GM18526 (cell line): Measurements from ENCODE around the gene LEF1.

Experiments used
- POLR2A ChIP-seq: IDR thresholded peaks from 3 replicates; pipeline ENCODE4 v1.6.1; 2011; ENCODE audit not compliant: insufficient read length; ENCODE audit errors: extremely low read depth

Gene LEF1

DNA sequence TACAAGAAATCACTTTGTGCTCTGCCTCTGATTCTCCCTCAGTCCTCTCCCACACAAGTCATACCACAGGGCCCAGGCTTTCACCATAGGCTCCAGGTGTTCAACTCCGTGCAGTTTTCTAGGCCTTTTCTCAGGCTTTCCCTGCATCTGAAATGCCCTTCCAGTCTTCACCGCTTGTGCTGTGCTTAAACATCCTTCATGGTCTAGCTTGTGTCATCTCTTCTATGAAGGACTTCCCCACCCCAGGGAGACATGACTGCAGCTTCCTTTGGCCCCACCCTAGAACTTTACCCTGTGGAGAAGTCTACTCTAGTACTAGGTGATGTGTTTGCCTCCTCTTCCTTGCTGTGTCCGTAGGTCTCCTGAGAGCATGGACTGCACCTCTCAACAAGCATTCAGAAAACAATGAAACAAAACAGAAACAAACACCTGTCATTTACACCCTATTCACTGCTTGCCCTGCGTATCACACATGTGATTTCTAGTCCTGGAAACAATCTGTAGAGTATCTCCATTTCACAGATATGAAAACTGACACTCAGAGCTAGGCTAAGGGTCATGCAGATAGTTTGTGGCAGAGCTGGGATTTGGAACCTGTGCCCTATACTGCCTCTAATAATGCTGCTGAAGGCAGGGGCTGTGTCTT lies 22.7 kb upstream of the LEF1 start:
- TF ChIP-seq POLR2A, result no peak

DNA sequence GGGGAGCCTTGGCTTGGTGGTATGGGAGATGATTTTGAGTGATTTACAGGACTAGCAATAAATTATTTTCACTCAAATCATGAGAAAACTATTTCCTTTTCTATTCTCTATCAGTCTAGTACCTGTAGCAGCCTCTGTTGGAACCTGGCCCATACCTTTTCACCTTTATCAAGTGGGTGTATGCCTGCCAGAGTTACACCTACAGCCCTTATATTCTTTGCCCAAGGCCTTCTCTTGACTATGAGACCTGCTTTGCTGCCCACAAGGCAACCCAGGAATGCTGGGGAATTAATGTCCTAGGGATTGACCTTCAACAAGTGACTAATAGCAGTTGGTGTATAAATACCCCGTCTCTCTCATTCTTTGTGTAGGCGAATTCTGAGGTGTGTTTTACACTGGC lies 20.0 kb upstream of the LEF1 start:
- no peak for TF ChIP-seq POLR2A

DNA sequence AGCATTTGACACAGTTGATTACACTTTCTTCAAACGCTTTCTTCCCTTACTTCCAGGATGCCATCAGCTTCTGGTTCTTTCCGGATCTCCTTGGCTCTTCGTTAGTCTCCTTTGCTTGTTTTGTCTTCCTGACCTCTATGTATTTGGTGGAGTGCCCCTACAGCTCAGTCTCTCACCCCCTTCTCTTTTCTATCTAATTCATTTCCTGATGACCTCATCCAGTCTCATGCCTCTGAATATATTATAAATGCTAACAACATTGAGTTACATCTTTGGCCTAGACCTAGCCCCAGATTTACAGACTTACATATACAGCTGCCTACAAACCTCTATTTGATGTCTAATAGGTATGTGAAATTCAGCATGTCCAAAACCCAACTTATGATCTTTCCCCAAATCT lies 16.5 kb upstream of the LEF1 start:
- TF ChIP-seq POLR2A, result no peak

DNA sequence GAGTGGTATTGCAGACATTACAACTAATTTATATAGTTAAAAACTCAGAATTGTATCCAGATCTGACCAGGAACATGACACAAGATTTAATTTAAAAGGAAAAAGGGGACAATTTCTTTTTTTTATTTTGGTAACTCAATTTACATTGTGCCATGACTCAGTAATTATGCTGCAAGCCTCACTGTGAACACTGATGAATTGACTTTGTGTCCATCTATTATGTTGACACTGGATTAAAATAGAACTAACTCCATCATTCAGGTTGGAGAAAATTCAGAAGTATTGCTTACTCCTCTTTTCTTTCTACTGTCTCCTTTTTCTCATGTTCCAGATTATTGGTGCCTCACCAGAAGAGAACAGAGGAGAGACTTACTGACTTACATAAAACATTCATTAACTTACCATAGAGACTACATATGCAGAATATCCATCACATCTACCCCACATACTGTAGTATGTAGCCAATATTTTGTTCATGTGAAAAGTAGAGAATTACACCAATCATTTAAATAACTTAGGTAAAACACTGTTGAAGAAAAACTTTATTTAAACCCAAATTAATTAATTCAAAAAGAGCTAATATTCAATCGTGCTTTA lies 15.8 kb upstream of the LEF1 start:
- TF ChIP-seq POLR2A, result no peak

DNA sequence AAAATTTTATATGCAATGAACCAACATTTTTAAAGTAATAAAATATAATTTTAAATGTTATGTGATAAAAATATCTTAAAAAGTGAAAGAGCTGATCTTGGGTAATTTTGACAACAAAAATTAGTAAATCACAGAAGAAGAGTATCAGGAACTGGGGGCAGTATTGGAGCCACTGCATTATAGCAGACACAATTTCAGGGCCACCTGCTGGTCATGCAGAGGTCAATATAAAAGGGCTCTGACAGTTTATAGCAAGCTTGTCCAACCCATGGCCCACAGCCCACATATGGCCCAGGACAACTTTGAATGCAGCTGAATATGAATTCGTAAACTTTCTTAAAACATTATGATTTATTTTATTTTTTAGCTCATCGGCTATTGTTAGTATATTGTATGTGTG lies 13.0 kb upstream of the LEF1 start:
- TF ChIP-seq POLR2A, result no peak

DNA sequence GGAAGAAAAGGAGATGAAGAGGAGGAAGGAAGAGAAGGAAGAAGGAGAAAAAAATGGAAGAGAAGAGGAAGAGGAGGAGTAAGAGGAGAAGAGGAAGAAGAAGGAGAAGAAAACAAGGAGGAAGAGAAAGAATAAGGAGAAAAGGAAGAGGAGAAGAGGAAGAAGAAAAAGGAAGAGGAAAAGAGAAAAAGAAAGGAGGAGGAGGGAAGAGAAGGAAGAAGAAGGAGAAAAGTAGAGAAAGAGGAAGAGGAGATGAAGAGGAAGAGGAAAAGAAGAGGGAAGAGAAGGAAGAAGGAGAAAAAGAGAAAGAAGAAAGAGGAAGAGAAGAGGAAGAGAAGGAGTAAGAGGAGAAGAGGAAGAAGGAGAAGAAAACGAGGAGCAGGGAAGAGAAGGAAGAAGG lies 11.8 kb upstream of the LEF1 start:
- no peak for TF ChIP-seq POLR2A

DNA sequence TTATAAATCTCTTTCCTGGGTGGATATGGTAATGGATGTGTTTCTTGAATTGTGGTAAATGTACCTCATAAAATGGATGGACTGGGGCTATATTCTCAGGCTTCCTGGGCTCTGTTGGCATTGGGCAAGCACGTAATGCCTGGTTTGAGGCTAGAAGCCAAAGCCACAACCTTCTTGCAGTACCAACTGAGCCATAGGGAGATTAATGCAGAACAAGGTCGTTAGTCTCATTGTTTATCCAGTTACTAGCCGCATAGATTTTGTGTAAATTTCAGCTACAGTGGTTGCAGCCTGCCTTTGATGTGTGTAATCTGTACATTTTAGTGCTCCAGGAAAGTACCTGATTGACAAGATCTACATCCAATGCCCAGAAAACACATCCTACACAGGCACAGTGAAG lies 7.2 kb upstream of the LEF1 start:
- TF ChIP-seq POLR2A, result no peak

DNA sequence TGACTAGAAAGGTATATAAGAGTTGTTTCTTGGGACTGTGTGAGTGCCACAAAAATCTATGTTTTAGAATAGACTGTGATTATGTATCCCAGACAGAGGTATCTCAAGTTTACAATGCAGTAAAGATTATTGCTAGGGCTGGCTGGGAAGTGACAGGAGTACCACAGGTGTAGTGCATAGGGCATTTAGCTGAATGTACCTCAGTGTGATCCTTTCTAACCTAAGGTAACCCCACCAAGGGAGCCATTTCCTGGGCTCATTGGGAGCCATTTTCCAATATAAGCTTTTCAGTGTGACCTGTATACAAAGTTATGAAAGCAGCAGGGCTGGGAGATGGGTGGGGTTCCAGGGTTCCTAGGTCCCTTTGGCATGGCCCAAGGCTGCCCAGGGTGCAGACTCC lies 6.1 kb upstream of the LEF1 start:
- TF ChIP-seq POLR2A, result no peak

DNA sequence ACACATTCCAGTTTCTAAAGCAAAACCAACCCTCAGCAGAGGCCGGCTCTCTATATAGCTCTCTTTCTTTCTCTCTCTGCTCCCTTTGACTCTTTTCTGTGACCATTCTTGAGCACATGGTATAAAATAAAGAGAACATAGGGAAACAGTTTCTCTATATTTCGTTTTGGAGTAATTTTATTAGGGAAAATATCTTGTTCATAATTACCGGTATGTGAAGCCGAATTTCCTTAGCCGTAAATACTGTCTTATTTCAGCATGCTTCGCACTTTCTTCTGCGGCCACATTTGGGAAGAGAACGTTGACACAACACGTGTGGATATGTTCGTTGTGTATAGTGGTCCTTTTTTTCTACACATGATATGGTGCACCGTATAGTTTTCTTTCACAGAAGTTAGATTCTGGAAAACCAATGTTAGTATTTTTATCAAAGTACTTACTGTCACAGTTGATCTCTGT lies 4.9 kb upstream of the LEF1 start:
- TF ChIP-seq POLR2A, result no peak

DNA sequence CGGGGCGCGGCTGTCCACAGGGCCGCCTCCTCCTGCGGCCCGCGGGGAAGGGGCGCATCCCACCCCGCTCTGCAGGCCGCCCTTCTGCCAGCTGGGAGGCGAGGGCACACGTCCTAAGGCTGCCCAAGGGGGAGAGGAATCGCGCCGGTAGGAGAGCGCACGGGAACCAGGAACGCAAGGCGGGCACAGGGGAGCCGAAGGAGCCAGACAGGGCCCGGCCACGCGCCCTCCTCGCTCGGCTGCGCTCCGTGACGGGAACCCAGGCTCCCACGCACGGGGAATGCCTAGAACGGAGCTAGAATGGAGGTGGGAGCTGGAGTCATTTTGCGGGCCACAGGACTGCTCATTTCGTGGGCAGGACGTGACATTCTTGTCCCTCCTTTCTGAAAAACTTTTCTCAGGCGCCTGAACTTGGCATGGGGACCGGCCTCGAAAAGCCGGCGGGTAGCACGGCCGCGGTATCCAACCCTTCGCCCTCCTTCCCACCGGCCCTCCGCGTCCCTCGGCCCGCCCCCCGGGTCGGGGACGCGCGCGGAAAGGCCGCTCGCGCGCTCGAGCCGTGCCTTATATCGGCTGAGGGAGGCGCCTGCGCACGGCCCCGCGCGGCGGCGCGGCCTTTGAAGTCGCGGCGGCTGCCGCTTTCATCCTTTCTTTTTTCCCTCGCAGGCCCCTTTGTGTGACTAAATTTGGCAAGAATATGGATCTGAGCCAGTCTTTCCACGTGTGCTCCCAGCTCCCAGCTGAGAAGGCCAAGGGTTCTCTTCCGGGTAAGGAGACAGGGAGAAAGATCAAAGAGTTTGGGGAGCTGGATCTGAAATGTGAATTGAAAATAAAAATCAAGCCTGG lies 4.2 kb upstream of the LEF1 start:
- TF ChIP-seq POLR2A, result no peak

DNA sequence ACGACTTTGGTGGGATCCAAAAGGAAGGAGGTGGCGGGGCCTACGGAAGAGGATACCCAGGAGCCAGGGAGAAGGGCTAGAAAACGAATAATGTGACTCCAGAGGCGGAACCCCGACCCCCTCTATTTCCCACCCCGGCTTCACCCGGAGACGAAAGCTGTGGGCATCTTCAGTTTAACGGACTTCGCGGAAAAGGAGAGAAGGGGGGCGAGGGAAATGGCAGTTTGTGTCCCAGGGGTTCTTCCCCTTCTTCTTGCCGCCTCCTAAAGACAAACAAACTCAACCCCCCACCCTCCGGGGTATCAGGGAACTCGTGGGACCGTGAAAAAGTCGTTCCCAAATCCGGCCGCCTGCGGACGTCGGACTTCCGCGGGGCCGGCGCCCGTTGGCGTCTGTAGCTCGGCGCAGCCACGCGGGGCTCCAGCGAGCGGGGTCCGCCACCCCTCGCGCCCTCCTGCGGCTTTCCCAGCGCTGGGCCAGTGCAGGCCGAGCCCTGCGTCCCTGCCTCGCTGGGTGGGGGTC lies 3.6 kb upstream of the LEF1 start:
- no peak for TF ChIP-seq POLR2A

DNA sequence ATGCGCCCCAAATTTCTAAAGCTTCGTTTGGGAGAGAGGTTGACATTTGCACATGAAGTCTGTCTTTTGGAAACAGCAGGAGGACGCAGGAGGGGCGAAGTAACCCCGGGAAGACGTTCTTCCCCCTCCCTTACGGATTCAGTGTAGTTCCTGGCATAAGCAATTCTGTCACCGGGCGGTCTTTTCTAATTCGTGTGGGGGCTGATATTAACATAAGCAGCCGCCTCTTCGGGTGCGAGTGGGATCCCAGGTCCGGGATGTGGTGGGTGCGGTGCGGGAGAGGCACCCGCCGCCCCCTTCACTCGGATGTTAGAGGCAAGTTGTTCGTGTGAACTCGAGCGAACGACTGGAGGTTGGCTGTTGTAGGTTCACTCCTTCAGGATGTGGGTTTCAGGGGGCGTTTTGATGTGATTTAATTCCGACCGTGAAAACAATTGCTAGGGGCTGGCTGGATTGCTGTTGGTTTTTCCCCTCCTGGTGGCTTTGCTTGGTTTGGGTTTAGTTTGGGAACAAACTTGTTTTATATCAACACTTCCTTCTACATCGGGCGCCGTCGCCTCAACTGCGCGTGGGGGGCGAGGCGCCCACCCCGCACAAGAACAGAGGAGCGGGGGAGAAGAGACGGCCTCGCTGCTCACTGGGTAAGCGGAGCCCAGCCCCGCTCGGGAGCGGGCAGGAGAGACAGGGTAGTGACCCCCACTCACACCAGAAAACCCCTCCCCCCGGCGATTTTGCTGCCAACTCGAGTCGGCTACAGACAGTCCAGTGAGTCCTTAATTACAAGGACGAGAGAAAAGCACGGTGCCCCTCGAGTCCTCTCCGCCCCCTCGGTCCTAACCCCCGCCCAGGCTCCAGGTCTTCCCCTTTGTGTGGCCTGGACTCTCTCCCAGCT lies 2.9 kb upstream of the LEF1 start:
- TF ChIP-seq POLR2A, result no peak

DNA sequence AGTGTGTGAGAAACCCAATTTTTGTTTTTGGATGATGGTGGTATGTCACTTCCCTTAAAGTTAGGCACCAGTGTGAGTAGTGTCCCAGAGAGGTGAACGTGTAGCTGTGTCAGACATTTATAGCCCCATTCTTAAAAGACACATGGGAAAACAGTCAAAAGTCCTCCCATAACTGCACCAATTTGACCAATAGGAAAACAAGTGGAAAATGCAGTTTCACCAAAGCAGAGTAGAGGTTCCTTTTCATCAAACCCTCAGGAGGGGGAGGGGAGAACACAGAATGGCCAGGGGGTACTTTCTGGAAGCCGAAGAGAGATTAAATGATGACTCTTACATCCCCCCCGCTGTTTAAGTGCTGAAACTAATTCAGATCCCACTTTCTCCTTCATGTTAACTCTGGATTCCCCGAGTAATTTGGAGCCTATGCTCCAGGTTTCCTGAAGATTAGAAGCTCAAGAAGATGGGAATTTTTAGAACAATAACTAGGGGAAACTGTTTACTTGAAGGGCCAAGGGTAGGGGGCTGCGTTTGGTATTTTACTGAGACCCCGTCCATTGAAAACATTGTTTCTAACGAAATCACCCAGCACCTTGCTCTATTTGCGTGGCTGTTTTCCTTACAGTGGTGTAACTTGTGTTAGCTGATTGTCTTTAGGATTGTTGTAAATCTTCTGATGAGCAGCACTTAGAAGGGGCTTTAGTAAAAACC lies 2.1 kb upstream of the LEF1 start:
- TF ChIP-seq POLR2A, result no peak

DNA sequence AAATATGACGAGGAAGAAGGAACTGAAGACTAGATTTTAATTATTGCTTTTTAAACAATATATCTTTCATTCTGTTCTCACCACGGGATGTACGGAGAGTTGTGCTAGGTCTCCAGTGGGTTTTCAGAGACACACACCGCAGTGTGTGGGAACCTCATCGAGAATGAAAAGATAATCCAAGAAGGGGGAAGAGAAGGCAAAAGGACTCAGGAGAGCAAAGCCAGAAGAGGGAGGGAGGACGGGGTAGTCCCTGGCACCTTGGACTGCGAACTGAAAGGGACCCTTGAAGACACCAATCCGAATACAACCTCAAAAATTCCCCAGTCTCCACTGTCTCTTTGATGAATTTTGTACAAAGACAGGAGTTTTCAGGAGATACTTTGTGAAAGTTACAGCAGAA lies 932 bp upstream of the LEF1 start:
- TF ChIP-seq POLR2A, result no peak
